Small intestine (tissue), 7 donors: ENCODE data around the gene KIAA0825. TPM values are rescaled to one million over a fixed set of nuclear protein-coding genes. Genes with fewer than 3 reads are reported as not detected.

Experiments used
- DNase-seq, 2 donors: peaks; one replicate each; pipeline versions ENCODE4 v3.0.0 to v3.0.0-alpha.2; 2013
- FAIRE-seq: peaks from 2 replicates; lab custom pipeline; 2012; peaks lifted over from hg19 to GRCh38; lab: Jason Lieb, UNC
- H3K27ac ChIP-seq, 3 donors: one replicate each; pipeline ENCODE4 v1.5.1; 2013; ENCODE audit warnings: low read length in 2 of 3, mild to moderate bottlenecking in 2 of 3, control low read depth in 1 of 3, inconsistent platforms in 1 of 3, low read depth in 1 of 3, moderate library complexity in 1 of 3
- H3K27me3 ChIP-seq, 3 donors: one replicate each; pipeline ENCODE4 v1.6.1; 2013; ENCODE audit warnings: low read length in 3 of 3, inconsistent platforms in 1 of 3; ENCODE audit not compliant: control insufficient read depth in 3 of 3, insufficient read depth in 3 of 3
- H3K36me3 ChIP-seq, 3 donors: one replicate each; pipeline ENCODE4 v1.6.1; 2013; ENCODE audit warnings: low read length in 3 of 3, inconsistent platforms in 1 of 3, low read depth in 1 of 3, mild to moderate bottlenecking in 1 of 3, moderate library complexity in 1 of 3; ENCODE audit not compliant: control insufficient read depth in 3 of 3, insufficient read depth in 2 of 3
- H3K4me1 ChIP-seq, 3 donors: one replicate each; pipeline ENCODE4 v1.6.1; 2013; ENCODE audit warnings: low read length in 2 of 3, inconsistent platforms in 1 of 3, low read depth in 1 of 3, mild to moderate bottlenecking in 1 of 3, moderate library complexity in 1 of 3; ENCODE audit not compliant: control insufficient read depth in 3 of 3, insufficient read depth in 2 of 3
- H3K4me3 ChIP-seq, 3 donors: one replicate each; pipeline ENCODE4 v1.5.1; 2013; ENCODE audit warnings: low read length in 3 of 3, control low read depth in 1 of 3, inconsistent platforms in 1 of 3, low read depth in 1 of 3, mild to moderate bottlenecking in 1 of 3, moderate library complexity in 1 of 3
- H3K9me3 ChIP-seq, 2 donors: one replicate each; pipeline ENCODE4 v1.6.1; 2013; ENCODE audit warnings: low read depth in 1 of 2, low read length in 1 of 2; ENCODE audit not compliant: control insufficient read depth in 2 of 2, insufficient read depth in 1 of 2
- WGBS, 3 donors: extraction: QIAGEN DNeasy Blood & Tissue Kit; methylation state at CpG; one replicate each; pipeline ENCODE4 v1.1.7; 2013; 5-methylcytosine and 5-hydroxymethylcytosine counted together
- polyA plus RNA-seq, 4 donors: library from polyadenylated mRNA; stranded (reverse) in 3 of 4; unstranded in 1 of 4; fragments of 200-250 nt in 3 of 4; fragments of 120-200 nt in 1 of 4; gene quantifications; one replicate each; pipeline versions ENCODE4 v1.2.1 to v1.2.3, GENCODE V29; 2013
- donor health status: healthy with polysubstance abuse.
- donor health status: control.
- donor health status: control.
- donor health status: Bipolar disorder and iron deficiency.
- donor health status: healthy.

The KIAA0825 gene
- polyA plus RNA-seq, 4 donors, result 0.51 to 2.6 (median 0.61) TPM

DNA sequence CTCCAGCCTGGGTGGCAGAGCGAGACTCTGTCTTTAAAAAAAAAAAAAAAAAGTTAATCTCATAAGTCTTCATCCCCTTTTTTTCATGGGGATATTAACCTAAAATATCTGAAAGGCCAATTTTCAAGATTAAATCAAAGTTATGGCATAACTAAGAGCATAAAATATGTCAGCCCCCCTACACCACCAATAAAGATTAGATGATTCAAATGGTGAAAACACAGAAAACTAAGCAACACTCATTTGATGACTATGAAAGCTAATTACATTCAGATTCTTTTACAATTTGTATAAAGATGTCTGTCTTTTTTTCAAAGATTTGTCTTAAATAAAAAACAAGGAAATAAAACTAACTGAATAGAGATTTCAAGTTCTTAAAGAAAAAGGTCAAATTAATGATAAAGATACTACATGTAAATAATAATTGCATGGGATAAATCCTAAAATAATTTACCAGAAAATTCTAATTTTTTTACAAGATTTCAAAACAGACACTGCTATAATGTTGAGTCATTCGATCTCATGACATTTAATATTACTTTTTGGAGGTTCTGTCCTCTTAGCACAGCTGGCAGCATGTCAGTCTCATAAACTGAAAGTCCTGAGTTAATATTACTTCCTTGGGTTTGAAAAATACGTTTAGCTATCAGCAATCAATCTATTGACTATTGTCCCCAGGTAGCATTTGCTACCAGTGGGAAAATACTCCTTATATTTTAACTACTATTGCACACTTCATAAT lies 112.9 kb downstream of the KIAA0825 start:
- H3K9me3 ChIP-seq, result no peaks in the 10 kb centered on the region
- no peaks in the 10 kb centered on the region for H3K27me3 ChIP-seq
- 73 to 82% (median 74%) methylated on average over 3 of the region's 3 CpGs for WGBS, 3 donors
- H3K36me3 ChIP-seq, result no peaks in the 10 kb centered on the region
- H3K27ac ChIP-seq, result no peak overlapping the region
- FAIRE-seq, result no peak
- DNase-seq, result no peak
- no peak overlapping the region for H3K4me3 ChIP-seq
- H3K4me1 ChIP-seq, result no peaks in the 10 kb centered on the region

DNA sequence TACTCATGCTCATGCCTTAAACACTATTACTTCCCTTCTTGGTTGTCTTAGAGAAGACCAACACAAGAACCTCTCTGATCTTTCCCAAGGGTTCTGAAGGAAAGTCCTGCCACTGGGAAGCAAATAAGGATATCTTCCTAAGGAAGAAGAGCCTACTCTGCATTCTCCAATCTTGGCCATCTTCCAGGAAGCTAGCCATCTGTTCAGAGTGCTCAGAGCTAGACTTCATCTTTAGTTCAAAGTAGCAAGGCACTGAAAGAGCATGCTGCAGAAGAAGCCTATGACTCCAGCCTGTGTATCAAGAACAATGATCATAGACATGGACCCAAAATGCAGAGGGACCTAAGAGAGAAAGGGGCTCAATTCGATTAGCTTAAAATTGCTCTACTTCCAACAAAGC lies 114.7 kb downstream of the KIAA0825 start:
- H3K27ac ChIP-seq, result no peak overlapping the region
- 72 to 93% (median 92%) methylated on average over 1 of the region's 1 CpG for WGBS, 3 donors
- H3K27me3 ChIP-seq, result no peaks in the 10 kb centered on the region
- H3K4me3 ChIP-seq, result no peak overlapping the region
- DNase-seq, result no peak
- no peaks in the 10 kb centered on the region for H3K36me3 ChIP-seq
- H3K9me3 ChIP-seq, result no peaks in the 10 kb centered on the region
- no peaks in the 10 kb centered on the region for H3K4me1 ChIP-seq
- FAIRE-seq, result no peak

DNA sequence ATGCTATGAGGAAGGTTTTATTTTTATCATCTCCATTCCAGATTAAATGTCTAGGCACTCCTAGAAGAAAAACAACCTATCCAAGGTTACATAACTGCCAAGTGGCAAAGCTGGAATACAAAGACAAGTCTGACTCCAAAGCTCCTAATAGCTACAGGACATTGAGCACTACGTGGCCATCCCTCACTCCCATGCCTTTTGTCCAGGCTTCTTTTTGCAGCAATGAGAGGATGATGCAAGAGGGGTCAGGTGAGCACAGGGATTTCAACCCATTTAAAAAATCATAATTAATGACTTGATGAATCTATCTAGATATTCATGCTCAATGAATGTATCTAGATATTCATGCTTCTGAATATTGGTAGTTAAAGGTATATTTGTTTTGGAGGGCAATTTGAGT lies 117.0 kb downstream of the KIAA0825 start:
- 68 to 75% (median 75%) methylated on average over 1 of the region's 1 CpG for WGBS, 3 donors
- Histone ChIP-seq H3K4me1 (no peaks in the 10 kb centered on the region), H3K9me3 (no peaks in the 10 kb centered on the region), H3K27ac (no peak overlapping the region), H3K36me3 (no peaks in the 10 kb centered on the region), H3K4me3 (no peak overlapping the region), H3K27me3 (no peaks in the 10 kb centered on the region)
- DNase-seq, result no peak
- no peak for FAIRE-seq

DNA sequence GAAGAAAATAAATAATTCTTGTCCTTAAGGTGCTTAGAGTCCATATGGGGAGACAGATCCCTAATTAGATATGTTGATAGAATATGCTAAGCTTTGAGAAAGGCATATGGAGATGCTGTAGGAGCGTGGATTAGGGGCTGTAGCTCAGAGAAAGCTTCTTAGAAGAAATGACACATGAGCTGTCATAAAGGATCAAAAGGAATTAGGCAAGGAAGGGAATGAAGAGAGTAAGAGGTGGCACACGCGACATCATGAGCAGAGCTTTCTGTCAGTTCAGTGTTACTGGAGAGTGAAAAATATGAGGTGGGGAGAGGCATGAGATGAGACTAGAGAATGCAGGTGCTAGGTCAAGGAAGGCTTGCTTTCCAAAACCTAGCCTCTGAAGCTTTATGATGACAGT lies 118.6 kb downstream of the KIAA0825 start:
- no peaks in the 10 kb centered on the region for H3K4me1 ChIP-seq
- H3K27ac ChIP-seq, result no peak overlapping the region
- no peaks in the 10 kb centered on the region for H3K36me3 ChIP-seq
- DNase-seq (no peak), FAIRE-seq (no peak)
- no peak overlapping the region for H3K4me3 ChIP-seq
- 90 to 97% (median 96%) methylated on average over 3 of the region's 3 CpGs for WGBS, 3 donors
- H3K9me3 ChIP-seq, result no peaks in the 10 kb centered on the region
- H3K27me3 ChIP-seq, result no peaks in the 10 kb centered on the region

DNA sequence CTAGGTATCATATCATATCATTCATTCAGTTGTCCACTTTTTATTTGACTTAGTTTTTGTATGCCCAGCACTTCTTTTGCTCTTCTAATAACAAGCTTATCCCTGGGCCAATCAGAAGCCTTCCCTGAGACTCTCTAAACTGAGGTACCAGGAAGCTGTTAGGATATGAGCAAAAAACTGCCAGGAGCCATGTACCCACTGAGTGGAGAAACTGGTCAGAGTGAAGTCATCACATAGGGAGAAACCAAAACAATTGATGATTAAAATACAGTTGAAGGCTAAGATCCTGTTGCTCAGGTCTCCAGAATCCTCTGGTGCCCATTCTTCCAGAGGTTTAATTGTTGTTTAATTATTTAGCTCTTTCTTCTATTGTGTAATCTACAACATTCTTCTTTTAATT lies 120.2 kb downstream of the KIAA0825 start:
- DNase-seq (no peak), FAIRE-seq (no peak)
- Histone ChIP-seq H3K4me3 (no peak overlapping the region), H3K27me3 (no peaks in the 10 kb centered on the region), H3K27ac (no peak overlapping the region), H3K36me3 (no peaks in the 10 kb centered on the region), H3K9me3 (no peaks in the 10 kb centered on the region), H3K4me1 (no peaks in the 10 kb centered on the region)

DNA sequence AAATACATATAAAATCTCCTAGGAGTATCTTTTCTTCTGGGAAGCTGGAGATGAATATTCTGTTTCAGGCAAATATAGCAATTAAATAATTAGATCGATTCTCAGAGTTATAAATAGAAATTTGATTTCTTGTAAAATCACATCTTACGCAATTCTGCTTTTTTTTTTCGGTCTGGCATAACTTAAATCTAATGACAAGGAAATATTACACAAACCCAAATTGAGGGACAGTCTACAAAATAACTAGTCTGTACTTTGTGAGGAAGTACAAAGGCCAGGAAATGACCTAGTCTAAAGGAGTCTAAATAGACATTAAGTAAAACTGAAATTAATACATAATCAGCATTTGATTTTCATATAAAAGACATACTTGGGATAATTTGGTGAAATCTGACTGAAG lies 133.3 kb downstream of the KIAA0825 start:
- DNase-seq (no peak), FAIRE-seq (no peak)
- no peak overlapping the region for H3K4me3 ChIP-seq
- no peaks in the 10 kb centered on the region for H3K27me3 ChIP-seq
- WGBS, 3 donors, result 66 to 81% (median 79%) methylated on average over 3 of the region's 3 CpGs
- no peaks in the 10 kb centered on the region for H3K36me3 ChIP-seq
- no peak overlapping the region for H3K27ac ChIP-seq
- H3K4me1 ChIP-seq, result no peaks in the 10 kb centered on the region
- H3K9me3 ChIP-seq, result no peaks in the 10 kb centered on the region

DNA sequence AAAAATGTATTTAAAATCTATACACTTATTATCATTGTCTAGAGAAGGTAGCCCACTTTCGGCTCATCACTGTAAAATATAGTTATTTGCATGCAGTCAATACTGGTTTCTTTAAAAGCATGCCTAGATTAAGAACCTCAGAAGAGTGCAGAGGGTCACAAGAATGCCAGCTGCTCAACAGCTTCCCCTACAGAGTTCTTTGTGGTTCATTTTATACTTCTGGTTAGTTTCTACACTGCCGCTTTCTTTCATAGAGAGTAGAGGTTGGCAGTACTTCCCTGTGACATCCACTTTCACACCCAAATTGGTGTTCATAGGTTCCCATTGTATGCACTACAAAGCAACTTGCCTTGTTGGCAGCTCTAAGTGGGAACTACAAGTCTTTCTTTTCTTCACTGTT lies 137.3 kb downstream of the KIAA0825 start:
- Histone ChIP-seq H3K9me3 (no peaks in the 10 kb centered on the region), H3K27me3 (no peaks in the 10 kb centered on the region), H3K36me3 (no peaks in the 10 kb centered on the region), H3K4me3 (no peak overlapping the region), H3K27ac (no peak overlapping the region), H3K4me1 (no peaks in the 10 kb centered on the region)
- DNase-seq (no peak), FAIRE-seq (no peak)
- WGBS, 3 donors, result 92 to 99% (median 95%) methylated on average over 2 of the region's 2 CpGs

DNA sequence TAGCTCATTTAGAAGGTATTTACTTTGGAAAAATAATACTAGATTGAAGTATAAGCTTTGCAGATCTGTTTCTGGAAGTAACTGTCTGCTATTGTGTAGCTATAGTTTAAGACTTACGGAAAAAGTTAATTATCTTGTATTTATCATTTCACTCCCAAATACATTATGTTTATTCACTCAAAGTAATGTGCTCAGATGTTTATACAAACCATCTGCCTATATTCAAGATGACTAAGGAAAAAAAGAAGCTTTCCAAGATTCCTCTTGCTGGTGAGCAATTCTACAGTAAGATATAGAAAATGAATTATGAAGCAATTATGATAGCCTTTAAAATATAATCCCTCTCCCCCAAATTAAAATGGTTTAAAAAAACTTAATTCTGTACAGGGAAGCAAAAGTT lies 137.9 kb downstream of the KIAA0825 start:
- no peaks in the 10 kb centered on the region for H3K9me3 ChIP-seq
- 82 to 91% (median 91%) methylated on average over 1 of the region's 1 CpG for WGBS, 3 donors
- no peak for FAIRE-seq

DNA sequence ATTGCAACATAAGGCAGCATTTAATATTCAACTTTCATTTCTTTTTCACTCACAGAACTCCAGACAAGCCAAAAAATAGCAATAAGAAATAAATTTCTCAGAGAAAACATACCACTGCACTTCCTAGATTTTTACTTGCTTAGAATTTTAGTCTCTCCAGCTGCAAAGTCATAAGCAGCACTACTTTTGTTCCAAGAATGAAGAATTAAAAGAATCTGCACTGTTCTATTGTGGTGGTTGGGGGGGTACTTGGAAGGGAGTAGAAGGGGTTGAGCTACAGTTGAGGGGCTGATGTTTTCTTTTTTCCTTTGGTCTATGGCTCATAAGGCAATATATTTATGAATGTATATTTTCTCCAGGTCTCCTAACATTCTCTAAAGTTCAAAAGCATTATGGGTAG lies 144.5 kb downstream of the KIAA0825 start:
- FAIRE-seq (no peak), DNase-seq (no peak)
- H3K4me1 ChIP-seq, result no peaks in the 10 kb centered on the region
- no peak overlapping the region for H3K4me3 ChIP-seq
- no peaks in the 10 kb centered on the region for H3K27me3 ChIP-seq
- no peak overlapping the region for H3K27ac ChIP-seq
- no peaks in the 10 kb centered on the region for H3K9me3 ChIP-seq
- no peaks in the 10 kb centered on the region for H3K36me3 ChIP-seq

More for the DNA sequence above, 137.9 kb downstream of the KIAA0825 start:
- H3K4me3 ChIP-seq, result no peak overlapping the region
- no peaks in the 10 kb centered on the region for H3K4me1 ChIP-seq
- no peaks in the 10 kb centered on the region for H3K36me3 ChIP-seq
- no peaks in the 10 kb centered on the region for H3K27me3 ChIP-seq
- H3K27ac ChIP-seq, result no peak overlapping the region
- DNase-seq, result no peak
